Loucy (cell line): ENCODE measurements around the gene ZNF57.

Experiments used
- EZH2phosphoT487 ChIP-seq: fragments of 200-600 bp; IDR thresholded peaks from 2 replicates; pipeline ENCODE4 v1.6.1; 2018; ENCODE audit warnings: antibody characterized with exemption, mild to moderate bottlenecking, moderate library complexity, borderline replicate concordance
- TF ChIP-seq, protein P1 (sequence below): fragments of 200-600 bp; sonication (generic); conservative IDR thresholded peaks from 2 replicates; pipeline ENCODE4 v1.5.1; 2014; ENCODE audit warnings: mild to moderate bottlenecking, antibody characterized with exemption, low read length

DNA sequence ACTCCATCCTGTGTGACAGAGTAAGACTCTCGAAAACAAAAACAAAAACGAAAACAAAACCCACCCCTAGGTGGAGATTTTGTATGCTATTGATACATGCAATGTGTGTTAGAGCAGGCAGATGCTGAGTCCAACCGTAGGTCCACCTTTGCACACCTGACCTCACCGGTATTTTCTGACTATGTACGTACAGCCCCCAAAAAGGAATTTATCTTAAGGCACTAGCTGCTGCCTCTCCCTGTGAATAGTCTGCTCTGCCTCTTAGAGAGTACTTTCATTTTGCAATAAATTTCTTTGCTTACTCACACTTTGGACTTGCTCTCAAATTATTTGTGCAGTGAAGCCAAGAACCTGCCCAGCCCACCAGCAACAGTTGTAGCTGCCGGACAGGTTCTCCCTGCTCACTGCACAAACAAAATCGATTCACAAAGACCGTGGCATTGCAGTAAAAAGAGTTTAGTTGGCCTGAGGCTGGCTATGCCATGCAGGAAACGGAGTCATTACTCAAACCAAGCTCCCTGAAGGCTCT, 52.3 kb downstream of the ZNF57 start:
- TF ChIP-seq, protein P1, sequence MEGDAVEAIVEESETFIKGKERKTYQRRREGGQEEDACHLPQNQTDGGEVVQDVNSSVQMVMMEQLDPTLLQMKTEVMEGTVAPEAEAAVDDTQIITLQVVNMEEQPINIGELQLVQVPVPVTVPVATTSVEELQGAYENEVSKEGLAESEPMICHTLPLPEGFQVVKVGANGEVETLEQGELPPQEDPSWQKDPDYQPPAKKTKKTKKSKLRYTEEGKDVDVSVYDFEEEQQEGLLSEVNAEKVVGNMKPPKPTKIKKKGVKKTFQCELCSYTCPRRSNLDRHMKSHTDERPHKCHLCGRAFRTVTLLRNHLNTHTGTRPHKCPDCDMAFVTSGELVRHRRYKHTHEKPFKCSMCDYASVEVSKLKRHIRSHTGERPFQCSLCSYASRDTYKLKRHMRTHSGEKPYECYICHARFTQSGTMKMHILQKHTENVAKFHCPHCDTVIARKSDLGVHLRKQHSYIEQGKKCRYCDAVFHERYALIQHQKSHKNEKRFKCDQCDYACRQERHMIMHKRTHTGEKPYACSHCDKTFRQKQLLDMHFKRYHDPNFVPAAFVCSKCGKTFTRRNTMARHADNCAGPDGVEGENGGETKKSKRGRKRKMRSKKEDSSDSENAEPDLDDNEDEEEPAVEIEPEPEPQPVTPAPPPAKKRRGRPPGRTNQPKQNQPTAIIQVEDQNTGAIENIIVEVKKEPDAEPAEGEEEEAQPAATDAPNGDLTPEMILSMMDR, result no peak
- TF ChIP-seq EZH2phosphoT487, result no peak
